HG03135 (cell line): ENCODE measurements around the gene HS1BP3.

ENCODE experiments used
- ATAC-seq: cut with Tn5 transposase; IDR thresholded peaks from one replicate; pipeline ENCODE4 v1.9.1; 2021; ENCODE audit warnings: mild to moderate bottlenecking, moderate library complexity; ENCODE audit not compliant: unreplicated experiment

Gene HS1BP3

DNA sequence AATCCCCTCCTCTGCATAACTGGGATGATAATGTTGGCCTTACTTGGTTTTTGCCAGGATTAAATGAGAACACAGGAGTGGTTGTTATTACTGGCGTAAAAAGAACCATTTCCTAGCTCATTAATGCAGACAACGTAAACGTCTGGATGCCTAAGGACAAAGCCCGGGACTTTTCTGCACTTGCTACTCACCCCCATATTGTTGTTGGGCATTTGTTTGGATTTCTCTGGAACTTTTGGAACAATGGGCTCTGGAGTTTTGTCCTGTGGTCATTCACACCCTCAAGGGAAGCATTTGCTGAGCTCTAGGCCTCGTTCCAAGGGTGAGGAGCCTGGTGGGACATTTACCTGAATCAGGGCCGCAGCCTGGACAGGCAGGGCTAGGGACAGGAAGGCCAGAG is 76.0 kb downstream of the HS1BP3 start:
- ATAC-seq: no peak

DNA sequence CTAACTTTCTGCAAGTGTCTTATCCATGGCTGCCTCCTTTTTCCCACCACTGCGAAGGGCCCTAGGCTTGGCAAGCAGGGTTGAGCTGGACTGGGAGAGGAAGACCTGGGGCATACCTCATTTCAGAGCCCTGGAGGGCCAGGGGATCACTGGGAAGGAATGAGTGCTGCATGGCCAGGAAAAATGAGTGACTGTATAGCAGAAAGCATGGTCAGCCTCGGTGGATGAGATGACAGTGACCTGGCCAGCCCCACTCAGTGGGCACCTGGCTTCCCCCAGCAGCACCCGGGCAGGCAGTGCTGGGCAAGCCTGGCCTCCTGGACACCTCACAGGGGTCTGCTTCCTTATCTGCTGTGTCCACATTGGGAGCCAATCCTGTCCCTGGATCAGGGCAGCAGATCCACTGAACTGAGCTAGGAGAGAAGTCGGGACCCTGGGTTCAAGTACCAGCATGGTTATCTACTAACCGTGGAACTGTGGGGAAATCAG is 76.4 kb downstream of the HS1BP3 start:
- ATAC-seq: no peak

DNA sequence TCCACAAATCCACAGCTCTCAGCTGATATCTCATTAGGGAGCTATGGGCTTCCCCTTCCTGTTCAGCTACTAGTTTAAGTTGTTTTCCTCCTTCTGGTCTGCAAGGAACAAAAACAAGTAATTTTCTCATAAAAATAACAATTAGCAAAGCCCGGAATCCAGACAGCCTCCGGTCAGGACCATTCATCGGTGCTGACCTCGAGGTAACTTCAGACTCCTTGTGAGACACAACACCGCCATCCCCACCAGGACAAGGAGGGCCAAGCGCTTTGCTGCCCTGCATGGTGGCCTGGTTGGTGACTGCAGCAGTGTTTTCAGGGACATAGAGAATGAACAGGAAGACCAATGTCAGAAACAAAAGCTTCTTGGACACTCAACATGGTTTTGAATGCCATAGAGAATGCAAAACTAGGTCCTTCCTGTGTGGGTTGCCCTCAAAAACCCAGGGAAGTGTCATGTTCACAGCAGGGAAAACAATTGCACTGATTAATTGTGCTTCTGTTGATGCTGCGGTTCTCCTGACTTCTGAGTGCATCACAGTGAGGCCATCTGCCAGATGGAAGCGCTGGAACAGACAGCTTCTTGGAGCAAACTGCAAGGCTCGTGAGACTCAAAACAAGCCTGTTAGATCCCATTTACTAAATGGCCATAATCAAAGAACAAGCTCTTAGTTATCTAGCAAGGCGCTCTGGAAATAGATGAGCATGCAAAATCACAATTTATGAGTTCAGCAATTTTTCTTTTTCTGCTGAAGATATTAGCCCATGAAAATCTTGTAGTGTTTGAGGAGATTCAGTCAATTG is 77.1 kb downstream of the HS1BP3 start:
- no peak for ATAC-seq

DNA sequence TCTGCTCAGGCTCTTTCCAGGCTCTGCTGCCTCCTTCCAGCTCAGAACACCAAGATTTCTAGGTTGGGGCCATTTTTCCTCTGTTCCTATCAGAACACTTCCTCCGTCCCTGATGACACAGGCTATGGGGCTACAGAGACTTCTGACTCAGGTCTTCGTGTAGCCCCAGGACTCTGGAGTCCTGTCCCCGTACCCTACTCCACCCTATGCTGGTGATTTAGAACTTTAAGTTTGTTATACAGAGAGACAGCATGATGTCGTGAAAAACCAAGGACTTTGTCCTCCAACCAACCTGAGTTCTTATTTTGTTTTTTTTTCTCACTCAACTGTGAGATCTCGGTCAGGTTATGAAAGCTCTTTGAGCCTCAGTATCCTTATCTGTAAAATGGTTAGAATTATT is 78.7 kb downstream of the HS1BP3 start:
- no peak for ATAC-seq

DNA sequence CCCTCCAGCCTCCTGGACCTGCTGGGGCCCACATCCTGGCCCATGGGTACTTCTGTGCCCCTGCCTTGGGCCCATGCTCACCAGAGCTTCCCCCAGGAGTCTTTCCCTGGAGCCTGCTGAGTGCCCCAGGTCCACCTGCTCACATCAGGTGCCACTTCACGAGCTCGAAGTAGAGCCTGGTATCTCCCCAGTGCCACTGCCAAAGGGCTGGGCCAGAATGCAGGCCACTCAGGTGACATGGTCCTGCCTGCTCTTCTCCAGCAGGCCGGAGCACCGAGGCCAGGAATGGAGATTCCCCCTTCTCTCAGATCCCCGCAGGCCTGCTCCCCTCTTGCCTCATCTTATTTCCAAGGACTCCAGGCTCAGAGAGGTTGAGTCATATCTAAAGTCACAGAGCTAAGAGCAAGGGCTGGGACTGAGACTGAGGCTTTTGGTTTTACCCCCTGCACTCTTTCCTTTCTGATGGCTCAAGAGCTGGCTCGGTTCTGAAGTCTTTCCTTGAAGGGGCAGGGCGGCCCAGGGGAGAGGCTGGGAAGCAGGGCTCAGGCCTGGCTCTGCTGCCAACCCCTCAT is 79.2 kb downstream of the HS1BP3 start:
- ATAC-seq: no peak

DNA sequence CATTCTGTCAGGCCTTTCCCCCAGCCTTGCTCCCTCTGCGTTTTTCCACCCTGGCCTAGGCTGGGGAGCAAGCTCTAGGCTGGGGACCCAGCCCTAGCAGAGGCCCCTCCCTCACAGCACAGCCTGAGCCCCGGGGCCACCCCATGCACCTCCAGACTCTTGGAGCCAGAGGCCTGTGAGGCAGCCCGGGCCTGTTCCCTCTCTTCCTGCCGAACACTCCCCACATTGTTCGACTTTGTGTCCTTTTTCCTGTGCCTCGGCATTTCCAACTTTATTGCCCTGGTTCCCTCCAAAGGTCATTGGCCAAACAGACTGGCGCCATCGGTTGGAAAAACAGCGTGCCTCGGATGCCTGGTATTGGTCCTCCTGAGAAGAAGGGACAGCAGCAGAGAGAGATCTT is 79.7 kb downstream of the HS1BP3 start:
- no peak for ATAC-seq

DNA sequence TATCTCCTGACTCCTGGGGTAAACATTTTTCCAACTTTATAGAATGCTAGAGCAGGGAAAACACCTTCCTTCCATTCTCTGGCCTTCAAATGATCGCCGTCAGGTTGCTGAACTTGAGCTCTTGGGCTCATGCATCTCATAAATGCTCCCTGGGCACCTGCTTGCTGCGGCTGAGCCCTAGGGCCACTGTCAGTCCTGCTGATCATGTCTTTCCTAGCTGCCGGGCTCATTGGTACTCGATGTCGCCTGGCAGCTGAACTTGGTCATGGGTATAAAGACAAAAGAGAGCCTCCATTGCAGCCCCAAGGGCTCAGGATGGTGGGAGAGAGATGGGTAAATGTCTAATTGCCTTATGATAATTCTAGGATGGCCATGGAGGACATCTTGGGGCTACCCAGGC is 80.6 kb downstream of the HS1BP3 start:
- ATAC-seq: no peak

DNA sequence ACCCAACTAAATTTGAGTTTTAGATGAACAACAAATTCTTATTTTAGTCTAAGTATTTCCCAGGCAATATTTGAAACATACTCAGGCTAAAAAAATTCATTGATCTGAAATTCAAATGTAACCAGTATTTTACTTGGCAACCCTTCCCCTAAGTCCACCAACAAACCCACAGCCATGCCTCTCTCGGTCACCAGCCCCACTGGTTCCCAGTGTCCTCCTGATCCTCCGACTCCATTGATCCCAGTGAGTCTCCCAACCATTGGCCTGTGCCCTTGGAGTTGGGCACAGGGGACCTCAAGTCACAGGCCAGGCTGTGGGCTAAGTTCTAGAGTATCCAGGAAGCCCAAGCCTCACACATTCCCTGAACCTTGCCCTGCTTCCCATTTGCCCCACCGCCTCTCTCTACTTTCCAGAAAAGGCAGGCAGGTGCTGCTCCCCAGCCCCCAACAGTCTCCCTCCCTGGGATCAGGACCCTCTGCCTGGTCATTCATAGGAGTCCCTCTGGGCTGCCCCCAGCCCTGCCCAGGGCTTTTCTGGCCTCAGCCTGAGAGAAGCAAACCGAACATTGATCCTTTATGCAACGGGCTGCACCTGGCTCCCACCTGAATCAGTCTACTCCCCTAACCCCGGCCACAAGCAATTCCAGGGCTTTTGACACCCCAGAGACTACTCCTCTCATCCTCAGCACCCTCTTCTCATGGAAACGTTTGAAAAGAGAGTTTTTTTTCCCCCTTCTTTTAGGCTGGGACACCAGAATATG is 81.3 kb downstream of the HS1BP3 start:
- no peak for ATAC-seq

DNA sequence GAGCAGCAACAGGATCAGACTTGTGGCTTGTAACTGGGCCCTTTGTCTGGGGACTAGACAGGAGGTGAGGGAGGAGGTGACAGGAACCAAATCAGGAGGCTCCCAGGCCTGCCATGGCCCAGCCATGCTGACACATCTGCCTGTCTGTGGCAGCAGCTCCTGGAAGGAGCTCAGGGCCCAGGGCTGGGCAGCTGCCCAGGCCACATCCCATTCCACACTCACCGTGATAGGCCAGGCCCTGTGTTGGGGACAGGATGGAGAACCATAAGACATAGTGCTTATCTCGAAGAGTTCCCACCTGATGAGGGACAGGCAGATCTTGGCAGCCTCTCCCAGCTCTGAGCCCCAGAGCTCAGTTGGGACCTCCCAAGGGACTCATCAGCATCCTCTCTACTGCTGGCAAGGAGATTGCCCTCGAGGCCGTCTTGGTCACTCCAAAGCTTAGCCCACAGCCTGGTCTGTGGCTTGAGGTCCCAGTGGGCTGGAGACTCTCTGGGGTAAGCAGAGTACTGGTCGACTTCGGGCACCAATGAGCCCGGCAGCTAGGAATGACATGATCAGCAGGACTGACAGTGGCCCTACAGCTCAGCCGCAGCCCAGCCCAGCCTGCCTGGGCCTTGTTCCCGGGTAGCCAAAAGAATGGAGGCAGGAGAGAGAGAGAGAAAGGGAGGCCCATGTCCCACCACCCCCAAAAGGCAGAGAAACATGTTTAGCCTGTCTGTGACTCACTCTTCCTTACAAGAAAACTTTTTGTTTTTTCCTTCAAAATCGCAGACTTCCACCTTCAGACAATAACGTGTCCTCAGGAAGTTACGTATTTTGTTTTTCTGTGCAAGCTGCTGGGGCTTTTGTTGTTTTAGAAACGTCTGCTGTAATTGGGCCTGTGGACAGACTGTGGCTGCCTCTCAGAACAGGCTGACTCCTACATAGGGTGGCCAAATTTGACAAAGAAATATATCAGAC is 82.1 kb downstream of the HS1BP3 start:
- ATAC-seq: no peak

DNA sequence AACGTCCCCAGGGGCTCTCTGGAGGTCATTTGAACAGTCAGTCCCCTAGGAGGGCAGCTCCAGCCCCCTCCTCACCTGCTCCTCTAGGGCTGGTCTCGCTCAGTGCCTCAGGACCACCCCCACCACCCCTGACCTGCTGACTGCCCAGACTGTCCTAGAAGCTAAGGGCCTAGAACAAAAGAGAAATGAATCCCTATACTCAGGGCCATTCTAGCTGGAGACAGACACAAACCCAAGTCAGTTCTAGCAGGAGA is 83.0 kb downstream of the HS1BP3 start:
- ATAC-seq: no peak
